Stomach (tissue), 9 donors: ENCODE data around the gene CDKL1. TPM values are rescaled to one million over a fixed set of nuclear protein-coding genes. Genes with fewer than 3 reads are reported as not detected.

Experiments used
- DNase-seq, 2 donors: peaks; one replicate each; pipeline versions ENCODE4 v3.0.0 to v3.0.0-alpha.2; 2013 to 2019
- H3K27ac ChIP-seq, 5 donors: fragments of 200-600 bp in 4 of 5; sonication (generic) in 4 of 5; one replicate each; pipeline ENCODE4 v1.5.1; 2013 to 2019; ENCODE audit warnings: mild to moderate bottlenecking in 1 of 5, moderate library complexity in 1 of 5
- H3K27me3 ChIP-seq, 3 donors: fragments of 200-600 bp; sonication (generic); one replicate each; pipeline ENCODE4 v1.5.1; 2017 to 2019; ENCODE audit warnings: mixed run types in 1 of 3
- H3K36me3 ChIP-seq, 4 donors: fragments of 200-600 bp; sonication (generic); 1 replicate in 3 of 4; 2 replicates in 1 of 4; pipeline ENCODE4 v1.5.1; 2016 to 2019
- H3K4me1 ChIP-seq, 4 donors: fragments of 200-600 bp; sonication (generic); one replicate each; pipeline ENCODE4 v1.5.1; 2016 to 2019
- H3K4me3 ChIP-seq, 4 donors: fragments of 200-600 bp; sonication (generic) in 3 of 4; one replicate each; pipeline ENCODE4 v1.5.1; 2016 to 2019; ENCODE audit warnings: mild to moderate bottlenecking in 1 of 4
- H3K9me3 ChIP-seq, 4 donors: fragments of 200-600 bp; sonication (generic); one replicate each; pipeline ENCODE4 v1.5.1; 2016 to 2019
- CTCF ChIP-seq, 7 experiments: fragments of 450-650 bp in 4 of 7; fragments of 200-600 bp in 3 of 7; sonication (generic) in 3 of 7; IDR thresholded peaks; one replicate each; pipeline ENCODE4 v1.5.1; 2016 to 2019; ENCODE audit warnings: antibody characterized with exemption in 7 of 7, control low read depth in 2 of 7, mild to moderate bottlenecking in 1 of 7
- EP300 ChIP-seq: sonication (generic); formaldehyde crosslinking; IDR thresholded peaks from one replicate; pipeline ENCODE4 v1.6.1; 2017; ENCODE audit warnings: antibody characterized with exemption
- POLR2A ChIP-seq, 4 donors: fragments of 450-650 bp; IDR thresholded peaks; one replicate each; pipeline ENCODE4 v1.6.1; 2016; ENCODE audit warnings: antibody characterized with exemption in 4 of 4, control low read depth in 2 of 4, mild to moderate bottlenecking in 1 of 4, moderate library complexity in 1 of 4
- POLR2AphosphoS5 ChIP-seq, 3 donors: sonication (generic); formaldehyde crosslinking; IDR thresholded peaks; one replicate each; pipeline ENCODE4 v1.6.1; 2016; ENCODE audit warnings: antibody characterized with exemption in 3 of 3
- WGBS, 5 donors: extraction: QIAGEN DNeasy Blood & Tissue Kit in 3 of 5; methylation state at CpG; one replicate each; pipeline versions ENCODE4 v1.1.5 to v1.1.7; 2013 to 2018; 5-methylcytosine and 5-hydroxymethylcytosine counted together
- intact Hi-C: fragments of 100-400 bp; cut with DNase I; formaldehyde crosslinking; loops from one replicate; pipeline ENCODE4 v1.15.1; 2023; ENCODE audit warnings: low total_unique reads
- polyA plus RNA-seq, 3 donors: library from polyadenylated mRNA; stranded (reverse); fragments of 200-250 nt; gene quantifications; one replicate each; pipeline ENCODE4 v1.2.3, GENCODE V29; 2013
- total RNA-seq, 5 donors: library from RNA; depleted of rRNA; stranded (reverse); fragments of >200 nt; gene quantifications; one replicate each; pipeline versions ENCODE4 v1.1.0 to v1.2.3, GENCODE V29; 2014 to 2016
- donor health status: healthy with polysubstance abuse.
- donor health status: Bipolar disorder and iron deficiency.
- donor health status: healthy.

CDKL1 gene
- total and polyA plus RNA-seq, 8 donors = 0.61 to 174 (median 1.4) TPM; not detected in 1

GRCh38 chr14:50301914-50302313, 94.8 kb downstream of the CDKL1 start:
- DNase-seq = no peak

GRCh38 chr14:50299585-50299984, 97.1 kb downstream of the CDKL1 start:
- no peak for DNase-seq
- TF ChIP-seq POLR2A (IDR thresholded peaks at IDR 0.05) = no peak
- TF ChIP-seq POLR2AphosphoS5 (IDR thresholded peaks at IDR 0.05) = no peak
- TF ChIP-seq CTCF (IDR thresholded peaks at IDR 0.05) = no peak
- TF ChIP-seq EP300 = no peak
- 92 to 98% (median 96%) methylated on average over 2 of the region's 2 CpGs for WGBS, 5 donors
- peaks cover 0 to 6% (median 0%) of the 10 kb centered on the region in 4 donors for H3K4me1 ChIP-seq
- peaks cover 0 to 14% (median 5%) of the 10 kb centered on the region in 4 donors for H3K36me3 ChIP-seq
- no peaks in the 10 kb centered on the region for H3K27me3 ChIP-seq
- no peak overlapping the region for H3K4me3 ChIP-seq
- no peak overlapping the region for H3K27ac ChIP-seq
- no peaks in the 10 kb centered on the region for H3K9me3 ChIP-seq
- intact Hi-C loops = no loop called here

More at GRCh38 chr14:50301914-50302313, 94.8 kb downstream of the CDKL1 start:
- H3K27me3 ChIP-seq = no peaks in the 10 kb centered on the region
- intact Hi-C loops = no loop called here
- H3K4me1 ChIP-seq = no peaks in the 10 kb centered on the region
- TF ChIP-seq POLR2A (IDR thresholded peaks at IDR 0.05) = no peak
- no peak for TF ChIP-seq CTCF (IDR thresholded peaks at IDR 0.05)
- TF ChIP-seq EP300 = no peak
- no peak for TF ChIP-seq POLR2AphosphoS5 (IDR thresholded peaks at IDR 0.05)
- peaks cover 0 to 14% (median 5%) of the 10 kb centered on the region in 4 donors for H3K36me3 ChIP-seq
- H3K9me3 ChIP-seq = no peaks in the 10 kb centered on the region
- H3K27ac ChIP-seq = no peak overlapping the region
- H3K4me3 ChIP-seq = no peak overlapping the region

- Histone ChIP-seq H3K27me3 (no peaks in the 10 kb centered on the region), H3K4me3 (no peak overlapping the region), H3K36me3 (peaks cover 0 to 25% (median 17%) of the 10 kb centered on the region in 4 donors), H3K4me1 (peaks cover 0 to 5% (median 0%) of the 10 kb centered on the region in 4 donors), H3K9me3 (no peaks in the 10 kb centered on the region), H3K27ac (no peak overlapping the region)
- no peak for TF ChIP-seq POLR2A (IDR thresholded peaks at IDR 0.05)
- 85 to 98% (median 88%) methylated on average over 5 of the region's 5 CpGs for WGBS, 5 donors
- intact Hi-C loops = no loop called here
- no peak for DNase-seq
Measured at GRCh38 chr14:50290306-50290705, 106.4 kb downstream of the CDKL1 start.

- DNase-seq = no peak
- WGBS, 5 donors = 96 to 99% (median 97%) methylated on average over 5 of the region's 5 CpGs
- Histone ChIP-seq H3K27me3 (no peaks in the 10 kb centered on the region), H3K36me3 (peaks cover 0 to 18% (median 15%) of the 10 kb centered on the region in 4 donors), H3K4me1 (no peaks in the 10 kb centered on the region), H3K4me3 (no peak overlapping the region), H3K9me3 (no peaks in the 10 kb centered on the region), H3K27ac (no peak overlapping the region)
- no peak for TF ChIP-seq POLR2A (IDR thresholded peaks at IDR 0.05)
- no peak for TF ChIP-seq EP300
- no peak for TF ChIP-seq POLR2AphosphoS5 (IDR thresholded peaks at IDR 0.05)
- no peak for TF ChIP-seq CTCF (IDR thresholded peaks at IDR 0.05)
- intact Hi-C loops = no loop called here
Measured at GRCh38 chr14:50288146-50288545, 108.5 kb downstream of the CDKL1 start.

- H3K36me3 ChIP-seq = peaks cover 0 to 22% (median 19%) of the 10 kb centered on the region in 4 donors
- no peak overlapping the region for H3K4me3 ChIP-seq
- no peaks in the 10 kb centered on the region for H3K4me1 ChIP-seq
- no peak for DNase-seq
- H3K9me3 ChIP-seq = no peaks in the 10 kb centered on the region
- TF ChIP-seq EP300 (no peak), POLR2A (IDR thresholded peaks at IDR 0.05) (no peak), CTCF (IDR thresholded peaks at IDR 0.05) (no peak), POLR2AphosphoS5 (IDR thresholded peaks at IDR 0.05) (no peak)
- H3K27me3 ChIP-seq = no peaks in the 10 kb centered on the region
- intact Hi-C loops = no loop called here
- H3K27ac ChIP-seq = no peak overlapping the region
Measured at GRCh38 chr14:50285861-50286260, 110.8 kb downstream of the CDKL1 start.
